Ovary (tissue), 3 donors: ENCODE measurements around the gene PARN.
"Not testable (repeated sequence)": the region's sequence is repeated elsewhere in the genome, so short reads cannot be mapped to it uniquely, and the experiment has no call there.

Experiments
- CTCF ChIP-seq, 3 donors: fragments of 450-650 bp in 2 of 3; fragments of 200-600 bp in 1 of 3; IDR thresholded peaks; one replicate each; pipeline versions ENCODE4 v1.5.1 to v1.8.0; 2016 to 2022; ENCODE audit warnings: antibody characterized with exemption in 3 of 3, mild to moderate bottlenecking in 1 of 3
- POLR2A ChIP-seq: fragments of 450-650 bp; IDR thresholded peaks from one replicate; pipeline ENCODE4 v1.6.1; 2017; ENCODE audit warnings: antibody characterized with exemption, mild to moderate bottlenecking, moderate library complexity
- donor health status: DM: no; HTN: no; CAD: no.

- not testable (repeated sequence) for TF ChIP-seq CTCF (IDR thresholded peaks at IDR 0.05); POLR2A
Observed at GRCh38 chr16:14441533-14441932, 188.5 kb downstream of the PARN start.
